A549 (cell line): ENCODE measurements around the gene SASH1. TPM values are rescaled to one million over a fixed set of nuclear protein-coding genes. Genes with fewer than 3 reads are reported as not detected.

ENCODE experiments used
- ATAC-seq, 2 experiments: fragments of 200-7000 bp in 1 of 2; fragments of >200 bp in 1 of 2; cut with Nextera tagmentation in 1 of 2; cut with Tn5 transposase in 1 of 2; 3 replicates each; pipeline versions ENCODE4 v1.8.0 to v1.9.1; 2018 to 2020; ENCODE audit warnings: mild to moderate bottlenecking in 1 of 2, moderate library complexity in 1 of 2
- CTCF ChIA-PET: fragments of 300-600 bp; sonication (Branson Sonifier 250); formaldehyde crosslinking; extraction: SDS; loops from one replicate; lab custom pipeline; 2021; ENCODE audit warnings: antibody characterized with exemption, inconsistent platforms; lab: Yijun Ruan, JAX
- POLR2A ChIA-PET: fragments of 350-600 bp; formaldehyde crosslinking; extraction: SDS; loops from one replicate; lab custom pipeline; 2021; ENCODE audit warnings: antibody characterized with exemption, inconsistent platforms; lab: Yijun Ruan, JAX
- DNase-seq, 2 experiments: peaks; one replicate each; pipeline versions ENCODE4 v3.0.0 to v3.0.0-alpha.2; 2011 to 2016; ENCODE audit warnings: low read depth in 1 of 2, low spot score in 1 of 2
- FAIRE-seq: peaks from 2 replicates; lab custom pipeline; 2011; peaks lifted over from hg19 to GRCh38; lab: Jason Lieb, UNC
- H3K27ac ChIP-seq, 2 experiments: fragments of >200 bp; sonication (Bioruptor Twin); formaldehyde crosslinking; 3 replicates each; pipeline ENCODE4 v1.5.1; 2016 to 2017
- H3K4me1 ChIP-seq: fragments of >200 bp; sonication (Bioruptor Twin); formaldehyde crosslinking; 3 replicates; pipeline ENCODE4 v1.6.1; 2016
- H3K4me2 ChIP-seq: fragments of >200 bp; sonication (Bioruptor Twin); formaldehyde crosslinking; 3 replicates; pipeline ENCODE4 v1.6.1; 2016
- H3K4me3 ChIP-seq: fragments of >200 bp; sonication (Bioruptor Twin); formaldehyde crosslinking; 3 replicates; pipeline ENCODE4 v1.5.1; 2016
- H3K9me3 ChIP-seq: fragments of >200 bp; sonication (Bioruptor Twin); formaldehyde crosslinking; 3 replicates; pipeline ENCODE4 v1.6.1; 2016
- CBX2 ChIP-seq: fragments of 200-600 bp; sonication (generic); IDR thresholded peaks from 2 replicates; pipeline ENCODE4 v1.6.1; 2016; ENCODE audit warnings: low read depth, mild to moderate bottlenecking, borderline replicate concordance
- CBX8 ChIP-seq: fragments of 200-600 bp; sonication (generic); IDR thresholded peaks from 2 replicates; pipeline ENCODE4 v1.6.1; 2016
- CEBPB ChIP-seq, 2 experiments: fragments of >200 bp in 1 of 2; sonication (Bioruptor Twin) in 1 of 2; formaldehyde crosslinking in 1 of 2; IDR thresholded peaks; 2 replicates each; pipeline ENCODE4 v1.6.1; 2012 to 2016
- E2F6 ChIP-seq: IDR thresholded peaks from 2 replicates; pipeline ENCODE4 v1.6.1; 2012; ENCODE audit warnings: low read depth, borderline replicate concordance
- EHF ChIP-seq: fragments of 250-450 bp; sonication (Bioruptor Pico); IDR thresholded peaks from 2 replicates; pipeline ENCODE4 v1.5.0; 2020; ENCODE audit warnings: mild to moderate bottlenecking
- ESRRA ChIP-seq: fragments of 150-350 bp; IDR thresholded peaks from 2 replicates; pipeline ENCODE4 v1.6.1; 2014; ENCODE audit warnings: mild to moderate bottlenecking, low read length, borderline replicate concordance
- FOSL2 ChIP-seq, 2 experiments: fragments of 450-650 bp in 1 of 2; fragments of >200 bp in 1 of 2; sonication (Bioruptor Twin) in 1 of 2; formaldehyde crosslinking; IDR thresholded peaks; 2 replicates each; pipeline versions ENCODE4 v1.5.0 to v1.6.1; 2016 to 2020; ENCODE audit warnings: mild to moderate bottlenecking in 1 of 2, moderate library complexity in 1 of 2
- FOXS1 ChIP-seq: fragments of 250-450 bp; sonication (Bioruptor Pico); IDR thresholded peaks from 2 replicates; pipeline ENCODE4 v1.5.0; 2020; ENCODE audit warnings: mild to moderate bottlenecking, moderate library complexity
- HDAC2 ChIP-seq: fragments of 200-600 bp; sonication (generic); IDR thresholded peaks from 2 replicates; pipeline ENCODE4 v1.6.1; 2016
- HES2 ChIP-seq: fragments of >200 bp; sonication (Bioruptor Twin); formaldehyde crosslinking; IDR thresholded peaks from 2 replicates; pipeline ENCODE4 v1.6.1; 2016
- HOXA7 ChIP-seq: fragments of 250-450 bp; sonication (Bioruptor Pico); IDR thresholded peaks from 2 replicates; pipeline ENCODE4 v1.5.0; 2020; ENCODE audit warnings: mild to moderate bottlenecking, moderate library complexity
- NFE2L2 ChIP-seq: fragments of 150-350 bp; conservative IDR thresholded peaks from 2 replicates; pipeline ENCODE4 v1.6.1; 2014; ENCODE audit warnings: low read length
- NPAS2 ChIP-seq: fragments of 250-450 bp; sonication (Bioruptor Pico); IDR thresholded peaks from 2 replicates; pipeline ENCODE4 v1.8.0; 2022; ENCODE audit warnings: mild to moderate bottlenecking, moderate library complexity, borderline replicate concordance
- POLR2A ChIP-seq: IDR thresholded peaks from 2 replicates; pipeline ENCODE4 v1.6.1; 2012; ENCODE audit warnings: mild to moderate bottlenecking, low read length
- RAD21 ChIP-seq, 2 experiments: fragments of >200 bp in 1 of 2; sonication (Bioruptor Twin) in 1 of 2; formaldehyde crosslinking in 1 of 2; IDR thresholded peaks in 1 of 2; conservative IDR thresholded peaks in 1 of 2; 2 replicates in 1 of 2; 3 replicates in 1 of 2; pipeline ENCODE4 v1.6.1; 2012 to 2018; ENCODE audit warnings: inconsistent platforms in 1 of 2
- RARB ChIP-seq: fragments of 250-450 bp; sonication (Bioruptor Pico); IDR thresholded peaks from 2 replicates; pipeline ENCODE4 v1.8.0; 2021; ENCODE audit warnings: mild to moderate bottlenecking, moderate library complexity
- RFX5 ChIP-seq: fragments of 450-650 bp; IDR thresholded peaks from 2 replicates; pipeline ENCODE4 v1.7.1; 2014; ENCODE audit warnings: antibody characterized with exemption, mild to moderate bottlenecking, moderate library complexity
- RNF2 ChIP-seq: fragments of 200-600 bp; sonication (generic); IDR thresholded peaks from 2 replicates; pipeline ENCODE4 v1.6.1; 2016; ENCODE audit warnings: low read depth, mild to moderate bottlenecking, antibody characterized with exemption, moderate library complexity, borderline replicate concordance
- SMC3 ChIP-seq: fragments of >200 bp; sonication (Bioruptor Twin); formaldehyde crosslinking; IDR thresholded peaks from 3 replicates; pipeline ENCODE4 v1.6.1; 2018; ENCODE audit warnings: inconsistent platforms
- ZC3H11A ChIP-seq: fragments of 450-650 bp; IDR thresholded peaks from 2 replicates; pipeline ENCODE4 v1.6.1; 2014; ENCODE audit warnings: antibody characterized with exemption, mild to moderate bottlenecking
- ZFP36 ChIP-seq: fragments of 450-650 bp; IDR thresholded peaks from 2 replicates; pipeline ENCODE4 v1.6.1; 2014; ENCODE audit warnings: borderline replicate concordance; ENCODE audit not compliant: partially characterized antibody
- ZNF302 ChIP-seq: fragments of 250-450 bp; sonication (Bioruptor Pico); IDR thresholded peaks from 2 replicates; pipeline ENCODE4 v1.9.0; 2021; ENCODE audit warnings: inconsistent platforms, mild to moderate bottlenecking, moderate library complexity
- ZSCAN20 ChIP-seq: fragments of 250-450 bp; sonication (Bioruptor Pico); IDR thresholded peaks from 2 replicates; pipeline ENCODE4 v1.8.0; 2022; ENCODE audit warnings: mild to moderate bottlenecking, moderate library complexity
- WGBS: methylation state at CpG from one replicate; pipeline ENCODE4 v1.1.6; 2017; ENCODE audit errors: missing lambda C conversion rate; 5-methylcytosine and 5-hydroxymethylcytosine counted together
- polyA plus RNA-seq, 4 experiments: library from polyadenylated mRNA; depleted of rRNA in 3 of 4; stranded (reverse); fragments of >200 nt; fragmentation: RNase III in 1 of 4; extraction: RNeasy Plus Mini Kit Qiagen cat#74134 plus additional on column Dnase treatment in 1 of 4; gene quantifications; 2 replicates in 3 of 4; 3 replicates in 1 of 4; pipeline ENCODE4 v1.2.3, GENCODE V29; 2011 to 2017
- TF ChIP-seq, protein P1 (sequence below): fragments of 200-600 bp; sonication (generic); IDR thresholded peaks from 2 replicates; pipeline ENCODE4 v1.6.1; 2016; ENCODE audit warnings: antibody characterized with exemption, mild to moderate bottlenecking, moderate library complexity

Gene SASH1
- polyA plus RNA-seq, 2 of the 4 experiments (the other 2 are of a cell fraction) = 2.5 to 3.0 TPM

- FAIRE-seq (no peak), ATAC-seq (no peak), DNase-seq (no peak)
- Histone ChIP-seq H3K4me2 (no peak overlapping the region), H3K9me3 (no peaks in the 10 kb centered on the region), H3K4me3 (no peak overlapping the region), H3K27ac (no peak overlapping the region), H3K4me1 (no peaks in the 10 kb centered on the region)
- ChIA-PET CTCF (no interaction called here), POLR2A (no interaction called here)
- 46% methylated on average over 1 of the region's 1 CpG for WGBS
- TF ChIP-seq RFX5 (no peak), ZFP36 (no peak), NPAS2 (no peak), FOXS1 (CRISPR knock-in tag) (no peak), RARB (CRISPR knock-in tag) (no peak), HOXA7 (CRISPR knock-in tag) (no peak), ESRRA (no peak), EHF (CRISPR knock-in tag) (no peak), CBX2 (no peak), ZNF302 (no peak), CEBPB (IDR thresholded peaks at IDR 0.05) (no peak), HES2 (no peak), RNF2 (no peak), FOSL2 (IDR thresholded peaks at IDR 0.05) (no peak), FOSL2 (CRISPR knock-in tag; IDR thresholded peaks at IDR 0.05) (no peak), ZSCAN20 (CRISPR knock-in tag) (no peak), HDAC2 (no peak), POLR2A (no peak)
- TF ChIP-seq, protein P1, sequence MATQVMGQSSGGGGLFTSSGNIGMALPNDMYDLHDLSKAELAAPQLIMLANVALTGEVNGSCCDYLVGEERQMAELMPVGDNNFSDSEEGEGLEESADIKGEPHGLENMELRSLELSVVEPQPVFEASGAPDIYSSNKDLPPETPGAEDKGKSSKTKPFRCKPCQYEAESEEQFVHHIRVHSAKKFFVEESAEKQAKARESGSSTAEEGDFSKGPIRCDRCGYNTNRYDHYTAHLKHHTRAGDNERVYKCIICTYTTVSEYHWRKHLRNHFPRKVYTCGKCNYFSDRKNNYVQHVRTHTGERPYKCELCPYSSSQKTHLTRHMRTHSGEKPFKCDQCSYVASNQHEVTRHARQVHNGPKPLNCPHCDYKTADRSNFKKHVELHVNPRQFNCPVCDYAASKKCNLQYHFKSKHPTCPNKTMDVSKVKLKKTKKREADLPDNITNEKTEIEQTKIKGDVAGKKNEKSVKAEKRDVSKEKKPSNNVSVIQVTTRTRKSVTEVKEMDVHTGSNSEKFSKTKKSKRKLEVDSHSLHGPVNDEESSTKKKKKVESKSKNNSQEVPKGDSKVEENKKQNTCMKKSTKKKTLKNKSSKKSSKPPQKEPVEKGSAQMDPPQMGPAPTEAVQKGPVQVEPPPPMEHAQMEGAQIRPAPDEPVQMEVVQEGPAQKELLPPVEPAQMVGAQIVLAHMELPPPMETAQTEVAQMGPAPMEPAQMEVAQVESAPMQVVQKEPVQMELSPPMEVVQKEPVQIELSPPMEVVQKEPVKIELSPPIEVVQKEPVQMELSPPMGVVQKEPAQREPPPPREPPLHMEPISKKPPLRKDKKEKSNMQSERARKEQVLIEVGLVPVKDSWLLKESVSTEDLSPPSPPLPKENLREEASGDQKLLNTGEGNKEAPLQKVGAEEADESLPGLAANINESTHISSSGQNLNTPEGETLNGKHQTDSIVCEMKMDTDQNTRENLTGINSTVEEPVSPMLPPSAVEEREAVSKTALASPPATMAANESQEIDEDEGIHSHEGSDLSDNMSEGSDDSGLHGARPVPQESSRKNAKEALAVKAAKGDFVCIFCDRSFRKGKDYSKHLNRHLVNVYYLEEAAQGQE = no peak
Measured at GRCh38 chr6:148296771-148297170, 45.9 kb upstream of the SASH1 start.

DNA sequence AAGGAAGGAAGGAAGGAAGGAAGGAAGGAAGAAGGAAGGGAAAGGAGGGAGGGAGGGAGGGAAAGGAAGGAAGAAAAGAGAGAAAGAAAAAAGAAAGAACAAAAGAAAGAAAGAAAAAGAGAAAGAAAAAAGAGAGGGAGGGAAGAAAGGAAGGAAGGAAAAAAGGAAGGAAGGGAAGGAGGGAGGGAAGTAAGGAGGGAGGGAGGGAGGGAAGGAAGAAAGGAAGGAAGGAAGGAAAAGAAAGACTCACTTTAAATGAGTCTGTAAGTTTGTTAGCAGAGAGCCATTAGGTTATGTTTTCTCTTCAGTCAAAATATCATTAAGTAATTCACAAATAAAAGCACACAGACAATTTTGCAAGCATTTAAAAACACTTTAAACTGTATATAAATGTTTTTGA, 44.0 kb upstream of the SASH1 start:
- ChIA-PET CTCF (no interaction called here), POLR2A (no interaction called here)
- FAIRE-seq = no peak
- TF ChIP-seq E2F6 (no peak), SMC3 (no peak), RAD21 (conservative IDR thresholded peaks at IDR 0.05 in 1 of 2, IDR thresholded peaks at IDR 0.05 in 1 of 2) (no peak), NFE2L2 (no peak), CBX8 (no peak)
- H3K27ac ChIP-seq = no peak overlapping the region
- H3K4me1 ChIP-seq = no peaks in the 10 kb centered on the region
- no peak for DNase-seq
- H3K4me3 ChIP-seq = no peak overlapping the region
- no peak overlapping the region for H3K4me2 ChIP-seq
- no peaks in the 10 kb centered on the region for H3K9me3 ChIP-seq
- ATAC-seq = no peak

- ChIA-PET POLR2A (no interaction called here), CTCF (no interaction called here)
- no peaks in the 10 kb centered on the region for H3K9me3 ChIP-seq
- DNase-seq (no peak), ATAC-seq (no peak), FAIRE-seq (no peak)
- H3K4me3 ChIP-seq = no peak overlapping the region
- 93% methylated on average over 5 of the region's 5 CpGs for WGBS
- no peak overlapping the region for H3K27ac ChIP-seq
- H3K4me1 ChIP-seq = no peaks in the 10 kb centered on the region
- no peak overlapping the region for H3K4me2 ChIP-seq
- TF ChIP-seq ZC3H11A (peak; percentile 43), RAD21 (conservative IDR thresholded peaks at IDR 0.05 in 1 of 2, IDR thresholded peaks at IDR 0.05 in 1 of 2) (no peak), HES2 (no peak), CBX2 (no peak), FOSL2 (IDR thresholded peaks at IDR 0.05) (no peak), FOSL2 (CRISPR knock-in tag; IDR thresholded peaks at IDR 0.05) (no peak)
Measured at GRCh38 chr6:148303616-148304015, 39.0 kb upstream of the SASH1 start.
